IMR-90 (cell line): ENCODE results near the gene ATXN1L.
"Not testable (repeated sequence)": the region's sequence is repeated elsewhere in the genome, so short reads cannot be mapped to it uniquely, and the experiment has no call there.

Source experiments
- BHLHE40 ChIP-seq: fragments of 150-350 bp; IDR thresholded peaks from 2 replicates; pipeline ENCODE4 v1.6.1; 2016; ENCODE audit warnings: mild to moderate bottlenecking, low read depth, low read length
- CEBPB ChIP-seq: IDR thresholded peaks from 2 replicates; pipeline ENCODE4 v1.6.1; 2012; ENCODE audit warnings: low read depth, low read length, improper control_type of control experiment
- CTCF ChIP-seq: conservative IDR thresholded peaks from 2 replicates; pipeline ENCODE4 v1.5.1; 2012; ENCODE audit warnings: mild to moderate bottlenecking, low read depth, low read length, improper control_type of control experiment
- ELK1 ChIP-seq: fragments of 150-350 bp; IDR thresholded peaks from 2 replicates; pipeline ENCODE4 v1.6.1; 2016; ENCODE audit warnings: low read depth, mild to moderate bottlenecking, low read length, moderate library complexity, borderline replicate concordance
- FOS ChIP-seq: fragments of 150-350 bp; IDR thresholded peaks from 2 replicates; pipeline ENCODE4 v1.6.1; 2016; ENCODE audit warnings: low read depth, low read length
- MXI1 ChIP-seq: IDR thresholded peaks from 2 replicates; pipeline ENCODE4 v1.6.1; 2012; ENCODE audit warnings: low read depth, mild to moderate bottlenecking, low read length, moderate library complexity, borderline replicate concordance
- POLR2A ChIP-seq: IDR thresholded peaks from 2 replicates; pipeline ENCODE4 v1.6.1; 2012; ENCODE audit warnings: mild to moderate bottlenecking, low read depth, low read length
- RAD21 ChIP-seq: IDR thresholded peaks from 2 replicates; pipeline ENCODE4 v1.6.1; 2012; ENCODE audit warnings: low read length, improper control_type of control experiment
- SMC3 ChIP-seq: fragments of 150-350 bp; IDR thresholded peaks from 2 replicates; pipeline ENCODE4 v1.6.1; 2016; ENCODE audit warnings: low read depth, mild to moderate bottlenecking, antibody characterized with exemption, low read length, moderate library complexity
- USF2 ChIP-seq: fragments of 150-350 bp; IDR thresholded peaks from 2 replicates; pipeline ENCODE4 v1.6.1; 2017; ENCODE audit warnings: mild to moderate bottlenecking, antibody characterized with exemption, low read length, low read depth

GRCh38 chr16:71867175-71867574, 21.4 kb downstream of the ATXN1L start:
- TF ChIP-seq CTCF, ELK1, POLR2A, BHLHE40, USF2, SMC3, FOS, CEBPB, MXI1, RAD21: not testable (repeated sequence)
